Trophoblast cell (in vitro differentiated cells and primary cell): ENCODE measurements around the gene PATL2.

Experiments
- DNase-seq, 2 donors: peaks; one replicate each; pipeline ENCODE4 v3.0.0-alpha.2; 2016
- H2AFZ ChIP-seq: 2 replicates; pipeline ENCODE4 v1.6.1; 2013; ENCODE audit warnings: low read length, moderate library complexity, mild to moderate bottlenecking; ENCODE audit not compliant: insufficient read depth, poor library complexity
- H2AK5ac ChIP-seq: 2 replicates; pipeline ENCODE4 v1.6.1; 2013; ENCODE audit warnings: mild to moderate bottlenecking, low read length
- H2BK120ac ChIP-seq: 2 replicates; pipeline ENCODE4 v1.6.1; 2013; ENCODE audit warnings: low read length, mild to moderate bottlenecking, moderate library complexity; ENCODE audit not compliant: insufficient read depth, poor library complexity
- H2BK12ac ChIP-seq: 2 replicates; pipeline ENCODE4 v1.6.1; 2013; ENCODE audit warnings: mild to moderate bottlenecking, low read length, moderate library complexity
- H2BK5ac ChIP-seq: 2 replicates; pipeline ENCODE4 v1.6.1; 2013; ENCODE audit warnings: low read length, low read depth, moderate library complexity, mild to moderate bottlenecking; ENCODE audit not compliant: poor library complexity
- H3K14ac ChIP-seq: 2 replicates; pipeline ENCODE4 v1.6.1; 2013; ENCODE audit warnings: mild to moderate bottlenecking, low read length
- H3K18ac ChIP-seq: 2 replicates; pipeline ENCODE4 v1.6.1; 2013; ENCODE audit warnings: mild to moderate bottlenecking, low read length
- H3K23ac ChIP-seq: 2 replicates; pipeline ENCODE4 v1.6.1; 2013; ENCODE audit warnings: low read length
- H3K27ac ChIP-seq: 2 replicates; pipeline ENCODE4 v1.5.1; 2013; ENCODE audit warnings: low read depth, mild to moderate bottlenecking, inconsistent platforms, low read length, moderate library complexity
- H3K27me3 ChIP-seq: 2 replicates; pipeline ENCODE4 v1.6.1; 2013; ENCODE audit warnings: inconsistent platforms, mild to moderate bottlenecking, low read length, moderate library complexity; ENCODE audit not compliant: insufficient read depth
- H3K36me3 ChIP-seq, 2 experiments: 1 replicate in 1 of 2; 2 replicates in 1 of 2; pipeline ENCODE4 v1.6.1; 2013; ENCODE audit warnings: low read length in 2 of 2, mild to moderate bottlenecking in 2 of 2, moderate library complexity in 1 of 2; ENCODE audit not compliant: insufficient read depth in 2 of 2, control insufficient read depth in 1 of 2
- H3K4ac ChIP-seq: 2 replicates; pipeline ENCODE4 v1.6.1; 2013; ENCODE audit warnings: low read depth, mild to moderate bottlenecking, low read length, moderate library complexity
- H3K4me1 ChIP-seq, 2 experiments: 1 replicate in 1 of 2; 2 replicates in 1 of 2; pipeline ENCODE4 v1.6.1; 2013; ENCODE audit warnings: low read length in 2 of 2, mild to moderate bottlenecking in 2 of 2, moderate library complexity in 1 of 2; ENCODE audit not compliant: insufficient read depth in 2 of 2, control insufficient read depth in 1 of 2
- H3K4me2 ChIP-seq: 2 replicates; pipeline ENCODE4 v1.6.1; 2013; ENCODE audit warnings: inconsistent platforms, mild to moderate bottlenecking, low read length, moderate library complexity
- H3K4me3 ChIP-seq: 2 replicates; pipeline ENCODE4 v1.5.1; 2013; ENCODE audit warnings: mild to moderate bottlenecking, low read depth, low read length, inconsistent platforms
- H3K79me1 ChIP-seq: one replicate; pipeline ENCODE4 v1.6.1; 2013; ENCODE audit warnings: low read length
- H3K79me2 ChIP-seq: 2 replicates; pipeline ENCODE4 v1.6.1; 2013; ENCODE audit warnings: low read length, mild to moderate bottlenecking; ENCODE audit not compliant: control insufficient read depth, insufficient read depth, poor library complexity
- H3K9ac ChIP-seq: 2 replicates; pipeline ENCODE4 v1.6.1; 2013; ENCODE audit warnings: mild to moderate bottlenecking, low read length
- H3K9me3 ChIP-seq: 2 replicates; pipeline ENCODE4 v1.6.1; 2013; ENCODE audit warnings: low read depth, mild to moderate bottlenecking, control low read depth, inconsistent platforms, low read length; ENCODE audit not compliant: insufficient read depth
- H4K12ac ChIP-seq: 2 replicates; pipeline ENCODE4 v1.6.1; 2013; ENCODE audit warnings: low read depth, mild to moderate bottlenecking, low read length, moderate library complexity
- H4K8ac ChIP-seq: 2 replicates; pipeline ENCODE4 v1.6.1; 2013; ENCODE audit warnings: low read depth, mild to moderate bottlenecking, low read length, moderate library complexity
- H4K91ac ChIP-seq: one replicate; pipeline ENCODE4 v1.6.1; 2013; ENCODE audit warnings: low read depth, mild to moderate bottlenecking, low read length, moderate library complexity
- WGBS: extraction: QIAGEN DNeasy Blood & Tissue Kit; methylation state at CpG from one replicate; pipeline ENCODE4 v1.1.7; 2013; ENCODE audit warnings: missing lambda C conversion rate; ENCODE audit not compliant: insufficient read length, insufficient coverage; ENCODE audit errors: extremely low coverage; 5-methylcytosine and 5-hydroxymethylcytosine counted together

Gene PATL2

GRCh38 chr15:44712346-44713005 lies 1.4 kb upstream of the PATL2 start:
- Histone ChIP-seq H2BK5ac (no peak overlapping the region), H2BK120ac (no peak overlapping the region), H4K91ac (no peak overlapping the region), H3K79me2 (peaks cover 3% of the 10 kb centered on the region), H3K9me3 (peaks cover 1% of the 10 kb centered on the region), H3K4me2 (peak overlapping the region; percentile 73), H2BK12ac (no peak overlapping the region), H3K9ac (no peak overlapping the region), H3K4me3 (no peak overlapping the region), H3K23ac (no peak overlapping the region), H3K18ac (no peak overlapping the region), H3K36me3 (peaks cover 0 to 11% of the 10 kb centered on the region in 2 experiments), H3K27me3 (no peaks in the 10 kb centered on the region), H4K12ac (no peak overlapping the region), H2AFZ (no peak overlapping the region), H3K79me1 (peaks cover 6% of the 10 kb centered on the region), H3K4me1 (peaks cover 2 to 5% of the 10 kb centered on the region in 2 experiments), H4K8ac (no peak overlapping the region), H3K4ac (no peak overlapping the region), H3K14ac (no peak overlapping the region), H2AK5ac (no peak overlapping the region), H3K27ac (no peak overlapping the region)
- no CpG with 5 or more reads among the region's 24 CpGs for WGBS
- DNase-seq, result peak; percentile 50 to 69

GRCh38 chr15:44711743-44712345 lies 721 bp upstream of the PATL2 start:
- WGBS, result no CpG with 5 or more reads among the region's 46 CpGs

GRCh38 chr15:44710236-44711095 lies 657 bp downstream of the PATL2 start:
- Histone ChIP-seq H2AK5ac (no peak overlapping the region), H2AFZ (no peak overlapping the region), H2BK5ac (no peak overlapping the region), H3K9ac (no peak overlapping the region), H3K27me3 (no peaks in the 10 kb centered on the region), H3K14ac (no peak overlapping the region), H3K9me3 (peaks cover 1% of the 10 kb centered on the region), H3K79me2 (peaks cover 3% of the 10 kb centered on the region), H4K91ac (no peak overlapping the region), H4K12ac (no peak overlapping the region), H3K36me3 (no peaks in the 10 kb centered on the region), H3K4ac (no peak overlapping the region), H4K8ac (peak overlapping the region; percentile 56), H3K23ac (no peak overlapping the region), H3K79me1 (peaks cover 6% of the 10 kb centered on the region), H3K4me3 (no peak overlapping the region), H3K4me2 (peak overlapping the region; percentile 73), H3K18ac (no peak overlapping the region), H3K27ac (no peak overlapping the region), H2BK120ac (no peak overlapping the region), H2BK12ac (peak overlapping the region; percentile 36), H3K4me1 (peaks cover 14 to 17% of the 10 kb centered on the region in 2 experiments)
- WGBS, result no CpG with 5 or more reads among the region's 11 CpGs
- peak; percentile 41 to 85 for DNase-seq

More at GRCh38 chr15:44711743-44712345, 721 bp upstream of the PATL2 start:
- H3K18ac ChIP-seq, result peak overlapping the region; percentile 67
- peak overlapping the region; percentile 49 for H3K27ac ChIP-seq
- H2AFZ ChIP-seq, result peak overlapping the region; percentile 12
- peak overlapping the region; percentile 47 for H2BK5ac ChIP-seq
- H3K14ac ChIP-seq, result peak overlapping the region; percentile 54
- no peak overlapping the region for H2AK5ac ChIP-seq
- peaks cover 1% of the 10 kb centered on the region for H3K9me3 ChIP-seq
- H4K8ac ChIP-seq, result peak overlapping the region; percentile 50
- H2BK12ac ChIP-seq, result peak overlapping the region; percentile 47
- H3K4me3 ChIP-seq, result peak overlapping the region; percentile 73
- H3K4me1 ChIP-seq, result peaks cover 9 to 10% of the 10 kb centered on the region in 2 experiments
- no peaks in the 10 kb centered on the region for H3K27me3 ChIP-seq
- H3K4me2 ChIP-seq, result peak overlapping the region; percentile 73
- peaks cover 3% of the 10 kb centered on the region for H3K79me2 ChIP-seq
- H3K9ac ChIP-seq, result peak overlapping the region; percentile 53
- H4K91ac ChIP-seq, result peak overlapping the region; percentile 3
- no peak overlapping the region for H4K12ac ChIP-seq
- peak overlapping the region; percentile 2 for H2BK120ac ChIP-seq
- peaks cover 0 to 10% of the 10 kb centered on the region in 2 experiments for H3K36me3 ChIP-seq
- H3K23ac ChIP-seq, result no peak overlapping the region
- peak; percentile 25 to 57 for DNase-seq
- peaks cover 6% of the 10 kb centered on the region for H3K79me1 ChIP-seq
- H3K4ac ChIP-seq, result peak overlapping the region; percentile 20

GRCh38 chr15:44706946-44707636 lies 4.0 kb downstream of the PATL2 start:
- Histone ChIP-seq H4K8ac (no peak overlapping the region), H3K4ac (no peak overlapping the region), H3K4me3 (no peak overlapping the region), H2AK5ac (no peak overlapping the region), H2BK5ac (peak overlapping the region; percentile 10), H3K23ac (no peak overlapping the region), H3K27ac (peak overlapping the region; percentile 30), H3K4me2 (no peak overlapping the region), H3K79me2 (peaks cover 3% of the 10 kb centered on the region), H3K79me1 (peaks cover 6% of the 10 kb centered on the region), H2AFZ (no peak overlapping the region), H2BK12ac (no peak overlapping the region), H3K27me3 (no peaks in the 10 kb centered on the region), H4K91ac (peak overlapping the region; percentile 40), H2BK120ac (peak overlapping the region; percentile 4), H3K9ac (no peak overlapping the region), H3K18ac (no peak overlapping the region), H3K4me1 (peaks cover 12 to 17% of the 10 kb centered on the region in 2 experiments), H3K9me3 (peaks cover 1% of the 10 kb centered on the region), H4K12ac (no peak overlapping the region), H3K36me3 (no peaks in the 10 kb centered on the region), H3K14ac (peak overlapping the region; percentile 18)
- no CpG with 5 or more reads among the region's 2 CpGs for WGBS
- DNase-seq, result peak; percentile 96 to 97
